NCI-H524 (cell line): ENCODE results near the gene SIM2.

Experiments used
- DNase-seq, 2 experiments: peaks; one replicate each; lab custom pipeline; 2025; lab: John Stamatoyannopoulos, UW

SIM2 gene

GRCh38 chr21:36700971-36701755 is 2.2 kb downstream of the SIM2 start:
- peak in 1 of 2 experiments; percentile 38 for DNase-seq

GRCh38 chr21:36701756-36702621 is 3.1 kb downstream of the SIM2 start:
- no peak for DNase-seq

- no peak for DNase-seq
Observed at GRCh38 chr21:36702622-36702968, 3.7 kb downstream of the SIM2 start.

GRCh38 chr21:36703123-36703522 is 4.2 kb downstream of the SIM2 start:
- DNase-seq = no peak

GRCh38 chr21:36703626-36704280 is 4.8 kb downstream of the SIM2 start:
- no peak for DNase-seq

GRCh38 chr21:36704281-36704957 is 5.5 kb downstream of the SIM2 start:
- DNase-seq = no peak

- DNase-seq = no peak
Observed at GRCh38 chr21:36704958-36705678, 6.2 kb downstream of the SIM2 start.

- no peak for DNase-seq
Observed at GRCh38 chr21:36705679-36706481, 7.0 kb downstream of the SIM2 start.

GRCh38 chr21:36706482-36706852 is 7.6 kb downstream of the SIM2 start:
- no peak for DNase-seq

- DNase-seq = no peak
Observed at GRCh38 chr21:36706951-36707762, 8.2 kb downstream of the SIM2 start.

- peak in 1 of 2 experiments; percentile 17 for DNase-seq
Observed at GRCh38 chr21:36707763-36708285, 8.9 kb downstream of the SIM2 start.

GRCh38 chr21:36708286-36709029 is 9.5 kb downstream of the SIM2 start:
- no peak for DNase-seq

- DNase-seq = peak in 1 of 2 experiments; percentile 6
Observed at GRCh38 chr21:36709030-36709867, 10.3 kb downstream of the SIM2 start.

- DNase-seq = no peak
Observed at GRCh38 chr21:36709868-36710728, 11.2 kb downstream of the SIM2 start.

- DNase-seq = no peak
Observed at GRCh38 chr21:36710729-36711048, 11.8 kb downstream of the SIM2 start.

GRCh38 chr21:36713746-36714145 is 14.8 kb downstream of the SIM2 start:
- DNase-seq = no peak

- DNase-seq = no peak
Observed at GRCh38 chr21:36716387-36716786, 17.5 kb downstream of the SIM2 start.
